ENCODE measurements around the gene C10orf67. TPM values are rescaled to one million over a fixed set of nuclear protein-coding genes. Genes with fewer than 3 reads are reported as not detected.

The C10orf67 gene
- total RNA-seq, 1 donor, result 0.31 TPM

DNA sequence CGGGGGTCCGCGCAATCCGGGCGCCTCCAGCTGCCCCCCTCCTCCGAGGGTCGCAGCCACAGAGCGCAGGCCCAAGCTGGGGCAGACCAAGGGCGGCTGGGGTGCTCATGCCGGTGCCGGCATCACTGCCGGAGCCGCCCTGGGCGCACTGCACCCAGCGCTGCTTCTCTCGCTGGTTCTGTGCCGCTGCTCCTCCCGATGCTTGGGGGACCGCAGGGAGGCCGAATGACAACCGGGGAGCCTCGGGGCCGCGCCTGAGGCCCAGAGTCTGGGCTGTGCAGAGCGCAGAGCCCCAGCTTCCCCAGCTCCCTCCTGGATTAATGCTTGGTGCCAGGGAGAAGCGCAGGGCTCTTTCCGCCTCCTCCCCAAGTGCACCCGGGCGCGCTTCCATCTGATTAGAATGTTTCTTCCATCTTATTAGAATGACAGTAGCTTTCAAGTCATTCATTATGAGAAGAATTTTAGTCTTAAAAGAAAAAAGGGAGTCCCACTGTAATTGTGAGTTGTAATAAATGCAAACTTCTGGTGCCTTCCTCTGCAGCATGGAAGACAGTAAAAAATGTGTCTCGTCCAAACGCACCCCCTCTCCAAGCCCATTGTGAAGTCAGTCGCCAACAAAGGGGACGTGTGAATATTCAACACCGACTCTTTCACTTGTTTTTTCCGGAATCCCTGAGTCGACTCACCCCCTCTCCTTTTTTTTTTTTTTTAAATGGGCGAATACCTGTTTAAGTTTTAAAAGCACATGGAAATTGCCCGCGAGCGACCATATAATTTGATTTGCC, 172.0 kb downstream of the C10orf67 start:
- Histone ChIP-seq H3K27me3 (ENCODE audit: insufficient read depth, low read length) (peaks cover 74% of the 10 kb centered on the region), H3K4me1 (ENCODE audit: insufficient read depth, low read length) (no peaks in the 10 kb centered on the region), H3K9me3 (ENCODE audit: low read depth, low read length) (no peaks in the 10 kb centered on the region), H3K4me3 (ENCODE audit: low read length) (no peak overlapping the region)

DNA sequence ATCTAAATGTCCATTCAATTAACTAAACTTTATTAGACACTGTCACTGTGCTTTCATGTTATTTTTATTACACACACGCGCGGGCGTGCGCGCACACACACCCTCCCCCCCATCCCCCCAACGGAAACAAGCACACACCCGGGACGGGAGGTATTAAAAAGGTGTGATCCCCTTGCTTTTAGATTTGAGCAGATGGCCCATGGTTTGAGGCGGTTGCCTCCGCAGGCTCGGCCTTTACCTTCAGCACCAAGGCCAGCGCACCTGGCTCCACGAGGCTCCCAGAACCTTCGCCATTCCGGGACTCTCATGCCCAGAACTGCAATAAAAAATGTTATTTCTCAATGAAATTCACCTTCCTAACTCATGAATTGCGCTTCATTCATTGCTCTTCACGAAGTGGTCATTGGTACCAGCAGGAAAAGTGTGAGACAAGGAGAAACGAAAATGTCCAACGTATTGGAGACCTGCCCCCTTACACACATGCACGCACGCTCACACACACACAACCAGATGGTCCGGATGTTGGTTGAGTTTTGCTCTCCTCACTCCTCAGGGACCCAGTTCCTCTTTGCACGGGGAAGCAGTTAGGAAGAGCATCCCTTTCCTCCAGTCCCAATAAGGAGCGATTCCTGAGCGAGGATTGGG, 173.2 kb downstream of the C10orf67 start:
- Histone ChIP-seq H3K4me1 (ENCODE audit: insufficient read depth, low read length) (no peaks in the 10 kb centered on the region), H3K4me3 (ENCODE audit: low read length) (no peak overlapping the region), H3K27me3 (ENCODE audit: insufficient read depth, low read length) (peaks cover 65% of the 10 kb centered on the region), H3K9me3 (ENCODE audit: low read depth, low read length) (no peaks in the 10 kb centered on the region)

GRCh38 chr10:23158370-23158769, 186.2 kb downstream of the C10orf67 start:
- H3K9me3 ChIP-seq (ENCODE audit: low read depth, low read length), result no peaks in the 10 kb centered on the region
- H3K4me1 ChIP-seq (ENCODE audit: insufficient read depth, low read length), result no peaks in the 10 kb centered on the region
- no peaks in the 10 kb centered on the region for H3K27me3 ChIP-seq (ENCODE audit: insufficient read depth, low read length)
- H3K4me3 ChIP-seq (ENCODE audit: low read length), result no peak overlapping the region

- H3K4me1 ChIP-seq (ENCODE audit: insufficient read depth, low read length), result no peaks in the 10 kb centered on the region
- H3K27me3 ChIP-seq (ENCODE audit: insufficient read depth, low read length), result no peaks in the 10 kb centered on the region
- no peaks in the 10 kb centered on the region for H3K9me3 ChIP-seq (ENCODE audit: low read depth, low read length)
- no peak overlapping the region for H3K4me3 ChIP-seq (ENCODE audit: low read length)
These were observed 186.8 kb downstream of the C10orf67 start for GRCh38 chr10:23157691-23158369.

GRCh38 chr10:23157239-23157681, 187.3 kb downstream of the C10orf67 start:
- no peaks in the 10 kb centered on the region for H3K27me3 ChIP-seq (ENCODE audit: insufficient read depth, low read length)
- no peaks in the 10 kb centered on the region for H3K4me1 ChIP-seq (ENCODE audit: insufficient read depth, low read length)
- no peaks in the 10 kb centered on the region for H3K9me3 ChIP-seq (ENCODE audit: low read depth, low read length)
- H3K4me3 ChIP-seq (ENCODE audit: low read length), result no peak overlapping the region

- H3K4me3 ChIP-seq (ENCODE audit: low read length), result no peak overlapping the region
- no peaks in the 10 kb centered on the region for H3K27me3 ChIP-seq (ENCODE audit: insufficient read depth, low read length)
- H3K4me1 ChIP-seq (ENCODE audit: insufficient read depth, low read length), result no peaks in the 10 kb centered on the region
- no peaks in the 10 kb centered on the region for H3K9me3 ChIP-seq (ENCODE audit: low read depth, low read length)
These were observed 188.0 kb downstream of the C10orf67 start for GRCh38 chr10:23156447-23157150.

DNA sequence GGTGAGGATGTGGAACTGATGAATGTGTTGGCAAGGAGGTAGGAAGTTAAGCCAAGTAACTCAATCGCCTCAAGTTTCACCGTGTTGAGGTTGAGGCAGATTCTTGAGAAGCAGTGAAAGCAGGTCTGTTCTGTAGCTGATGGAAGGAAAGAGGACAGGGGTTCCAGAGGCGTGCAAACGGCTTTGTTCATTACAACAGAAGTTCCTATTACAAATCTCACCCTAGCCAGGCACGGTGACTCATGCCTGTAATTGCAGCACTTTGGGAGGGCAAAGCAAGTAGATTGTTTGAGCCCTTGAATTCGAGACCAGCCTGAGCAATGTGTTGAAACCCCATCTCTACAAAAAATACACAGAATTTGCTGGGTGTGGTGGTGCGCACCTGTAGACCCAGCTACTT, 189.4 kb downstream of the C10orf67 start:
- H3K9me3 ChIP-seq (ENCODE audit: low read depth, low read length), result no peaks in the 10 kb centered on the region
- no peaks in the 10 kb centered on the region for H3K4me1 ChIP-seq (ENCODE audit: insufficient read depth, low read length)
- no peak overlapping the region for H3K4me3 ChIP-seq (ENCODE audit: low read length)
- H3K27me3 ChIP-seq (ENCODE audit: insufficient read depth, low read length), result no peaks in the 10 kb centered on the region

Other genes starting within 250 kb of the C10orf67 start
- 1.4 TPM for gene MSRB2, start 249.2 kb downstream of the C10orf67 start, total RNA-seq
- not detected for gene PTF1A, start 152.5 kb downstream of the C10orf67 start, total RNA-seq
- 130 TPM for gene OTUD1, start 94.3 kb upstream of the C10orf67 start, total RNA-seq

Measured in mononuclear cell (primary cell).